Neuronal stem cell (in vitro differentiated cells): Measurements from ENCODE around the gene CTF1.
A peak's percentile ranks its signal among the peaks of the same experiment; 100 is the strongest.

ENCODE experiments used
- DNase-seq: peaks from one replicate; pipeline ENCODE4 v3.0.0-alpha.2; 2013; ENCODE audit warnings: low spot score
- H2AFZ ChIP-seq: one replicate; pipeline ENCODE4 v1.6.1; 2013; ENCODE audit warnings: mild to moderate bottlenecking, low read length, inconsistent platforms
- H2AK5ac ChIP-seq: 2 replicates; pipeline ENCODE4 v1.6.1; 2013; ENCODE audit warnings: low read depth, mild to moderate bottlenecking, inconsistent platforms, low read length, moderate library complexity, mixed read lengths
- H2BK120ac ChIP-seq: 2 replicates; pipeline ENCODE4 v1.6.1; 2013; ENCODE audit warnings: low read depth, mild to moderate bottlenecking, inconsistent platforms, low read length, moderate library complexity, mixed read lengths
- H2BK12ac ChIP-seq: one replicate; pipeline ENCODE4 v1.6.1; 2013; ENCODE audit warnings: low read length, inconsistent platforms
- H2BK15ac ChIP-seq: 2 replicates; pipeline ENCODE4 v1.6.1; 2013; ENCODE audit warnings: mild to moderate bottlenecking, low read length, inconsistent platforms, mixed read lengths
- H2BK5ac ChIP-seq: one replicate; pipeline ENCODE4 v1.6.1; 2013; ENCODE audit warnings: inconsistent platforms, mild to moderate bottlenecking, low read length, moderate library complexity
- H3K14ac ChIP-seq: one replicate; pipeline ENCODE4 v1.6.1; 2013; ENCODE audit warnings: low read length, inconsistent platforms
- H3K18ac ChIP-seq: 2 replicates; pipeline ENCODE4 v1.6.1; 2013; ENCODE audit warnings: low read length, inconsistent platforms
- H3K23ac ChIP-seq: 2 replicates; pipeline ENCODE4 v1.6.1; 2013; ENCODE audit warnings: low read depth, mild to moderate bottlenecking, mixed read lengths, low read length, inconsistent platforms; ENCODE audit not compliant: poor library complexity
- H3K27ac ChIP-seq: replicated peaks from 3 replicates; pipeline ENCODE4 v1.5.1; 2013; ENCODE audit warnings: low read length, inconsistent platforms
- H3K27me3 ChIP-seq, 3 experiments: 2 replicates each; pipeline ENCODE4 v1.6.1; 2013; ENCODE audit warnings: low read length in 3 of 3, mild to moderate bottlenecking in 2 of 3, inconsistent platforms in 1 of 3, low read depth in 1 of 3, mixed read lengths in 1 of 3, moderate library complexity in 1 of 3; ENCODE audit not compliant: control insufficient read depth in 3 of 3, insufficient read depth in 3 of 3
- H3K36me3 ChIP-seq, 2 donors: replicated peaks in 1 of 2; 2 replicates each; pipeline ENCODE4 v1.6.1; 2013; ENCODE audit warnings: low read length in 2 of 2; ENCODE audit not compliant: control insufficient read depth in 2 of 2, insufficient read depth in 2 of 2
- H3K4ac ChIP-seq: 2 replicates; pipeline ENCODE4 v1.6.1; 2013; ENCODE audit warnings: inconsistent platforms, mild to moderate bottlenecking, low read length, moderate library complexity
- H3K4me1 ChIP-seq, 2 donors: 1 replicate in 1 of 2; 2 replicates in 1 of 2; pipeline ENCODE4 v1.6.1; 2013; ENCODE audit warnings: low read length in 2 of 2, low read depth in 1 of 2; ENCODE audit not compliant: control insufficient read depth in 2 of 2, insufficient read depth in 1 of 2
- H3K4me2 ChIP-seq: one replicate; pipeline ENCODE4 v1.6.1; 2013; ENCODE audit warnings: mild to moderate bottlenecking, low read length, inconsistent platforms; ENCODE audit not compliant: insufficient read depth, poor library complexity, severe bottlenecking
- H3K4me3 ChIP-seq, 2 donors: 2 replicates each; pipeline ENCODE4 v1.5.1; 2013; ENCODE audit warnings: low read length in 2 of 2, mild to moderate bottlenecking in 2 of 2, inconsistent platforms in 1 of 2, moderate library complexity in 1 of 2
- H3K79me1 ChIP-seq: one replicate; pipeline ENCODE4 v1.6.1; 2013; ENCODE audit warnings: low read depth, mild to moderate bottlenecking, inconsistent platforms, low read length, moderate library complexity
- H3K9ac ChIP-seq: one replicate; pipeline ENCODE4 v1.6.1; 2013; ENCODE audit warnings: mild to moderate bottlenecking, low read depth, low read length, inconsistent platforms; ENCODE audit not compliant: poor library complexity
- H3K9me3 ChIP-seq, 2 donors: replicated peaks in 1 of 2; 2 replicates each; pipeline versions ENCODE3 to v1.6.1; 2013; ENCODE audit warnings: low read length in 2 of 2, mild to moderate bottlenecking in 2 of 2, inconsistent platforms in 1 of 2, low read depth in 1 of 2, mixed read lengths in 1 of 2, moderate library complexity in 1 of 2; ENCODE audit not compliant: control insufficient read depth in 2 of 2, insufficient read depth in 1 of 2
- H4K8ac ChIP-seq: one replicate; pipeline ENCODE4 v1.6.1; 2013; ENCODE audit warnings: low read depth, mild to moderate bottlenecking, inconsistent platforms, low read length, moderate library complexity
- H4K91ac ChIP-seq: one replicate; pipeline ENCODE4 v1.6.1; 2013; ENCODE audit warnings: low read length, low read depth, mild to moderate bottlenecking, inconsistent platforms; ENCODE audit not compliant: poor library complexity
- WGBS, 2 donors: extraction: QIAGEN DNeasy Blood & Tissue Kit; methylation state at CpG; one replicate each; pipeline ENCODE4 v1.1.7; 2013; ENCODE audit warnings: missing lambda C conversion rate in 2 of 2, mixed read lengths in 1 of 2; ENCODE audit not compliant: insufficient read length in 2 of 2, insufficient replicate concordance in 1 of 2; ENCODE audit errors: extremely low coverage in 2 of 2; 5-methylcytosine and 5-hydroxymethylcytosine counted together

The CTF1 gene

GRCh38 chr16:30866031-30866430 lies 30.4 kb upstream of the CTF1 start:
- Histone ChIP-seq H3K36me3 (peaks cover 0 to 3% of the 10 kb centered on the region in 2 donors), H3K27me3 (no peaks in the 10 kb centered on the region), H3K9ac (no peak overlapping the region), H3K14ac (no peak overlapping the region), H2BK12ac (no peak overlapping the region), H2AK5ac (no peak overlapping the region), H3K4me2 (no peak overlapping the region), H2BK5ac (no peak overlapping the region), H3K79me1 (no peaks in the 10 kb centered on the region), H3K18ac (no peak overlapping the region), H3K4ac (no peak overlapping the region), H3K4me1 (no peaks in the 10 kb centered on the region), H3K27ac (no peak overlapping the region), H3K23ac (no peak overlapping the region), H4K8ac (no peak overlapping the region), H3K4me3 (no peak overlapping the region), H2BK120ac (no peak overlapping the region), H2BK15ac (no peak overlapping the region), H4K91ac (no peak overlapping the region), H3K9me3 (no peaks in the 10 kb centered on the region), H2AFZ (no peak overlapping the region)
- DNase-seq = no peak
- no CpG with 5 or more reads among the region's 6 CpGs for WGBS, 2 donors

GRCh38 chr16:30867747-30868146 lies 28.7 kb upstream of the CTF1 start:
- no peak overlapping the region for H2BK5ac ChIP-seq
- H3K9me3 ChIP-seq = no peaks in the 10 kb centered on the region
- H2BK12ac ChIP-seq = no peak overlapping the region
- no peak overlapping the region for H3K9ac ChIP-seq
- no peak overlapping the region for H4K91ac ChIP-seq
- DNase-seq = no peak
- no peak overlapping the region for H2AK5ac ChIP-seq
- H3K27me3 ChIP-seq = no peaks in the 10 kb centered on the region
- H3K18ac ChIP-seq = no peak overlapping the region
- H3K4me1 ChIP-seq = no peaks in the 10 kb centered on the region
- no peak overlapping the region for H2BK15ac ChIP-seq
- no CpG with 5 or more reads among the region's 5 CpGs for WGBS, 2 donors
- H3K23ac ChIP-seq = no peak overlapping the region
- no peak overlapping the region for H3K4ac ChIP-seq
- H3K27ac ChIP-seq = no peak overlapping the region
- peaks cover 2 to 3% of the 10 kb centered on the region in 2 donors for H3K36me3 ChIP-seq
- no peak overlapping the region for H3K4me2 ChIP-seq
- H2AFZ ChIP-seq = no peak overlapping the region
- H3K4me3 ChIP-seq = no peak overlapping the region
- no peak overlapping the region for H4K8ac ChIP-seq
- no peaks in the 10 kb centered on the region for H3K79me1 ChIP-seq
- H3K14ac ChIP-seq = no peak overlapping the region
- H2BK120ac ChIP-seq = no peak overlapping the region

- H2BK15ac ChIP-seq = no peak overlapping the region
- H3K27me3 ChIP-seq = no peaks in the 10 kb centered on the region
- no peak overlapping the region for H4K8ac ChIP-seq
- no peak overlapping the region for H3K4ac ChIP-seq
- no peak overlapping the region for H2BK5ac ChIP-seq
- peaks cover 0 to 2% of the 10 kb centered on the region in 2 donors for H3K4me1 ChIP-seq
- no peak for DNase-seq
- no peak overlapping the region for H3K4me2 ChIP-seq
- no peak overlapping the region for H3K18ac ChIP-seq
- H3K4me3 ChIP-seq = no peak overlapping the region
- no peaks in the 10 kb centered on the region for H3K79me1 ChIP-seq
- no peak overlapping the region for H2AFZ ChIP-seq
- no peak overlapping the region for H2BK120ac ChIP-seq
- H3K9ac ChIP-seq = no peak overlapping the region
- no CpG with 5 or more reads among the region's 6 CpGs for WGBS, 2 donors
- no peak overlapping the region for H4K91ac ChIP-seq
- no peaks in the 10 kb centered on the region for H3K9me3 ChIP-seq
- H3K23ac ChIP-seq = no peak overlapping the region
- peaks cover 2 to 9% of the 10 kb centered on the region in 2 donors for H3K36me3 ChIP-seq
- no peak overlapping the region for H2BK12ac ChIP-seq
- H2AK5ac ChIP-seq = no peak overlapping the region
- H3K27ac ChIP-seq = no peak overlapping the region
- H3K14ac ChIP-seq = no peak overlapping the region
Measured at GRCh38 chr16:30870904-30871303, 25.5 kb upstream of the CTF1 start.

GRCh38 chr16:30874244-30874820 lies 22.1 kb upstream of the CTF1 start:
- no peaks in the 10 kb centered on the region for H3K79me1 ChIP-seq
- no peaks in the 10 kb centered on the region for H3K27me3 ChIP-seq
- H4K91ac ChIP-seq = no peak overlapping the region
- no peak overlapping the region for H2BK15ac ChIP-seq
- H3K9ac ChIP-seq = peak overlapping the region; percentile 99
- H4K8ac ChIP-seq = no peak overlapping the region
- peak overlapping the region; percentile 99 for H3K23ac ChIP-seq
- WGBS, 2 donors = no CpG with 5 or more reads among the region's 23 CpGs
- no peak overlapping the region for H2BK120ac ChIP-seq
- peak overlapping the region; percentile 91 for H2AFZ ChIP-seq
- no peak overlapping the region for H2BK12ac ChIP-seq
- peak overlapping the region; percentile 62 for H2BK5ac ChIP-seq
- H3K4me2 ChIP-seq = peak overlapping the region; percentile 85
- H3K4me3 ChIP-seq = peak overlapping the region; percentile 92 to 94
- H3K27ac ChIP-seq = no peak overlapping the region
- H3K9me3 ChIP-seq = no peaks in the 10 kb centered on the region
- peaks cover 9 to 11% of the 10 kb centered on the region in 2 donors for H3K4me1 ChIP-seq
- H3K18ac ChIP-seq = peak overlapping the region; percentile 99
- no peak overlapping the region for H3K4ac ChIP-seq
- H2AK5ac ChIP-seq = no peak overlapping the region
- H3K36me3 ChIP-seq = peaks cover 6 to 12% of the 10 kb centered on the region in 2 donors
- peak overlapping the region; percentile 97 for H3K14ac ChIP-seq
- no peak for DNase-seq
